Measurements from ENCODE around the gene DSCAM. TPM values are rescaled to one million over a fixed set of nuclear protein-coding genes. Genes with fewer than 3 reads are reported as not detected.

Gene DSCAM
- total and polyA plus RNA-seq, 10 of the 15 experiments (the other 5 are each of a cell fraction or from before 2014, with no cell fraction given) = not detected

- TF ChIP-seq ZNF384 (IDR thresholded peaks at IDR 0.05; ENCODE audit: borderline replicate concordance, low read depth, low read length) (no peak), JUND (IDR thresholded peaks at IDR 0.05; ENCODE audit: low read depth, low read length) (no peak), CBFB (IDR thresholded peaks at IDR 0.05; ENCODE audit: low read depth) (no peak)
Observed at GRCh38 chr21:40452548-40452947, 394.4 kb downstream of the DSCAM start (continued).

- Histone ChIP-seq H3K9ac (ENCODE audit: control insufficient read depth, insufficient read depth, low read length) (no peak overlapping the region), H3K4me1 (ENCODE audit: control insufficient read depth, insufficient read depth, low read length) (no peaks in the 10 kb centered on the region), H3K4me3 (no peak overlapping the region), H3K36me3 (ENCODE audit: control insufficient read depth in 2 of 2, insufficient read depth in 2 of 2, low read length in 1 of 2) (no peaks in the 10 kb centered on the region), H2AFZ (ENCODE audit: control insufficient read depth, low read depth, low read length) (no peak overlapping the region), H4K20me1 (ENCODE audit: control insufficient read depth, insufficient read depth) (no peaks in the 10 kb centered on the region), H3K9me3 (replicated peaks; ENCODE audit: control insufficient read depth, insufficient read depth, low read length) (no peaks in the 10 kb centered on the region), H3K4me2 (ENCODE audit: control insufficient read depth, insufficient read depth) (no peak overlapping the region), H3K79me2 (ENCODE audit: control insufficient read depth, insufficient read depth, low read length) (no peaks in the 10 kb centered on the region), H3K27ac (ENCODE audit: control insufficient read depth, insufficient read depth) (no peak overlapping the region), H3K27me3 (replicated peaks in 1 of 2; ENCODE audit: control insufficient read depth in 2 of 2, insufficient read depth in 2 of 2, low read length in 1 of 2) (no peaks in the 10 kb centered on the region)
- TF ChIP-seq MTA2 (IDR thresholded peaks at IDR 0.05; ENCODE audit: low read depth) (no peak), CTCF (IDR thresholded peaks at IDR 0.05 in 2 of 3, conservative IDR thresholded peaks at IDR 0.05 in 1 of 3; ENCODE audit: control insufficient read depth in 2 of 3, extremely low read depth in 1 of 3, insufficient read depth in 1 of 3, low read depth in 3 of 3, low read length in 3 of 3) (no peak), LARP7 (IDR thresholded peaks at IDR 0.05) (no peak), MLLT1 (IDR thresholded peaks at IDR 0.05) (no peak), PML (IDR thresholded peaks at IDR 0.05; ENCODE audit: low read length) (no peak), CEBPZ (IDR thresholded peaks at IDR 0.05; ENCODE audit: low read depth, low read length) (no peak), SIN3A (IDR thresholded peaks at IDR 0.05; ENCODE audit: low read depth, low read length) (no peak), HSF1 (IDR thresholded peaks at IDR 0.05; ENCODE audit: low read depth, low read length) (no peak), TCF12 (IDR thresholded peaks at IDR 0.05; ENCODE audit: low read depth, low read length) (no peak), ZNF24 (IDR thresholded peaks at IDR 0.05) (no peak)
- POLR2A ChIA-PET = no interaction called here
- in situ Hi-C loops (cut with MboI) (no loop called here), intact Hi-C loops (cut with micrococcal nuclease; ENCODE audit: unreplicated experiment) (no loop called here)
- FAIRE-seq (no peak), ATAC-seq (no peak), DNase-seq (ENCODE audit: low read depth, low spot score) (no peak)
- WGBS (ENCODE audit: insufficient coverage, insufficient replicate concordance, low lambda C conversion rate, missing lambda C conversion rate) = 2% methylated on average over 2 of the region's 2 CpGs
- BruUV-seq (replicated peaks) = no TSS peak
- RAD21 ChIA-PET (ENCODE audit: unreplicated experiment) = no interaction called here
- CTCF ChIA-PET = no interaction called here
- SMC1A ChIA-PET (ENCODE audit: uncharacterized antibody, unreplicated experiment) = no interaction called here
Observed at GRCh38 chr21:40447016-40447415, 399.9 kb downstream of the DSCAM start.

All from GM12878 (cell line).